Fibroblast of skin of left biceps (primary cell): ENCODE data around the gene RNF169.

Experiments used
- DNase-seq, 2 experiments: peaks; one replicate each; pipeline ENCODE4 v3.0.0-alpha.2; 2013; ENCODE audit warnings: low read depth in 2 of 2

The RNF169 gene

GRCh38 chr11:74748211-74749126 is at the start of gene RNF169:
Gene RNF169, plus strand, starts transcription at chr11:74748849. Its CDS starts 32 bp downstream, at chr11:74748881.
- DNase-seq: peak; percentile 85

GRCh38 chr11:74699615-74700396 is 48.8 kb upstream of the RNF169 start:
- DNase-seq: no peak

- no peak for DNase-seq
Observed at GRCh38 chr11:74701351-74701750, 47.3 kb upstream of the RNF169 start.

DNA sequence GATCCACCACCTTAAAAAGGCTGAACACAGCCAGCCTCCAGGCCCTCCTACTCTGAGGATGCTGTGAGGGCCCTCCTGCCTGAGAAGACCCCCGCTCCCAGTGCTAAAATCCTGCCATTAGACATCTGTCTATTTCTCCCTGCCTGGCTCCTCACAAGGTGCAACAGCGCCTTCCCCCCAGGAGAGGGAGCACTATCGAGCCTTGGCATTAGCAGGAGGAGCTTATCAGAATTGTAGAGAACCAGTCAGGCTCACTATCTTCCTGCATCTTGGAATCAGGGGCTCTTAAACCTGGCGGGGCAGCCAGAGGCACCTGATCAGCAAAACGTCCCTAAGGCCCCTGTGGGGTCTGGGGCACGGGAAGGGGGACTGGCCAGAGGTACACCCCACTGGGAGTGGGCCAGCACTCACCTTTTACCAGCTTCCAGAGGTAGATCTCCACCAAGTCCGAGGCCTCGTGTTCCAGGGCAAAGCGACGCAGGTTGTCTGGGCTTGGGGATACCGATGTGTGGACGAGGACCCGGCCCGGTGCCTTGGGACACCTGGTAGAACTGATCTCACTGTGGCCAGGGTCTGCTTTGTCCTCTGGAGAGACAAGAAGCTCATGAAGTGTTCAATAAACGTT is 46.2 kb upstream of the RNF169 start:
- DNase-seq: peak in 1 of 2 experiments; percentile 27

DNA sequence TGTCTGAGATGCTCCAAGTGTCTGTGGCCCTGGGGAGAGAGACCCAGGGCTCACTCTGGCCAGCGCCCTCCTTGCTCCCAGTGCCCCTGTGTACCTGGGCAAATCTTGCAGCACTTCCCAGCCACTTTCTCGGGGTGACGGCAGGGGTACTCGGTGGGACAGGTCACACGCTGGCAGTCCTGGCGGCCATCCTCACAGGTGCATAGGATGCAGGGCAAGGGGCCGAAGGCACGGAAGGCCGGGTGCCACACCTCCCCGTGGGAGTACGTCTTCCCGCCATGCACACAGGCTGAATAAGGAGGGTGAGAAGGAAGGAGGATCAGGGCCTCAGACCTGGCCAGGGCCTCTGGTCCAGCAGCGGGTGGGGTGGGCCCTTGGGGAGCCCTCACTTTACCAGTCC is 45.4 kb upstream of the RNF169 start:
- no peak for DNase-seq

DNA sequence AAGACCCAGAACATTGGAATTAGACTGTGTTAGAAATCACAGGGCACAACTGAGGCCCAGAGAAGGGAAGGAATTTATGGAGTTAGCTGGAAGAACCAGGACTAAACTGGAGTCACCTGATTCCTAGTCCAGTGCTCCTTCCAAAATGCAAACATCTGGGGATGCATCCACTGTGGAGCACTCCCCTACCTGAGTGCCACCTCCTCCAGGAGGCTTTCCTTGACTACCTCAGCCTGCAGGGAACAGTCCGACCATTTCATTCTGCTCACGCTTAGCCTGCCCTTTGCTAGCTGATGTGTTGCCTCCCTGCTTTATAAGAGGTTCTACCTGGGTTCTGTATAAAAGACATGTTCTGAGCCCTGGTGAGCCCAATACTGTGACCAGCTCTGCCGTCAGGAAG is 41.5 kb upstream of the RNF169 start:
- DNase-seq: no peak

DNA sequence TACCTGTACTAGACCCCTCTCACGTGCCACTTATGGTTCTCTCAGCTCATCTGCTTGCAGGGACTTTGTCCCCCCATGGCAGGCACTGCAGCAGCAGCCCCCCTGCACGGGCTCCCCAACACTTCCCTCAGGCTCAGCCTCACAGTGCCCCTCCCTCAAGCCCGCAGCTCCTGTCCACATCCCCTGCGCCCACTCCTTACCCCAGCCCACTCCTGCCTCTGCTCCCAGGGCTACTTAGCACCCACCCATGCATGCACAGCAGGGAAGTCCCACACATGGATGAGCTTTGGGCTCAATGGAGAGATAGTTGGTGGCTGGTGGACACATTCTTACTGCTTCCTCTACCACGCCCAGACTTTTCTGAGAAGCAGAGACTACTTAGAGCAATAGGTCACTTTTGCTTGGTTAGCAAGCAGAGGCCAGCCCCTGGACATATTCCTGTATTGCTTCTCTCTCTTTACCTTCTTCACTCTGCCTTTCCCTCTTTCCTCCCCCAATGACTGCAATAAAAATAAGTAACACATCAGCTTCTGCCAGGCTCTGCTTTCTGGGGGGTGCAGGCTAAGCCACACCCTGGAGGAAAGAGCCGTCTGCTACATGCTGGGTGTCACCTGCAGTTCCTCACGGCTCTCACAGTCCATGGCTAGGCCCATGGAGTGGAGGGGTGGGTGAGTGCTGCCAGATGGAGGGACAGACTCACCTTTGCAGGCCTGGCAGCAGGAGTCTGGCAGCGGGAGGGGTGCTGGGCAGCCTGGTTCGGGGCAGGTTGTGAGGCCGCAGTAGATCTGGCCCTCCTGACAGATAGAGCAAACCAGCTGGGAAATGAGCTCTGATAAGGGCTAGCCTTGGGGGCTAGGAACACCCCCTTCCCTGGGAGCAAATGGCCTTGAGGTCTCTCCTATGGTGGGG is 40.8 kb upstream of the RNF169 start:
- DNase-seq: no peak

- no peak for DNase-seq
Observed at GRCh38 chr11:74709175-74709574, 39.5 kb upstream of the RNF169 start.

DNA sequence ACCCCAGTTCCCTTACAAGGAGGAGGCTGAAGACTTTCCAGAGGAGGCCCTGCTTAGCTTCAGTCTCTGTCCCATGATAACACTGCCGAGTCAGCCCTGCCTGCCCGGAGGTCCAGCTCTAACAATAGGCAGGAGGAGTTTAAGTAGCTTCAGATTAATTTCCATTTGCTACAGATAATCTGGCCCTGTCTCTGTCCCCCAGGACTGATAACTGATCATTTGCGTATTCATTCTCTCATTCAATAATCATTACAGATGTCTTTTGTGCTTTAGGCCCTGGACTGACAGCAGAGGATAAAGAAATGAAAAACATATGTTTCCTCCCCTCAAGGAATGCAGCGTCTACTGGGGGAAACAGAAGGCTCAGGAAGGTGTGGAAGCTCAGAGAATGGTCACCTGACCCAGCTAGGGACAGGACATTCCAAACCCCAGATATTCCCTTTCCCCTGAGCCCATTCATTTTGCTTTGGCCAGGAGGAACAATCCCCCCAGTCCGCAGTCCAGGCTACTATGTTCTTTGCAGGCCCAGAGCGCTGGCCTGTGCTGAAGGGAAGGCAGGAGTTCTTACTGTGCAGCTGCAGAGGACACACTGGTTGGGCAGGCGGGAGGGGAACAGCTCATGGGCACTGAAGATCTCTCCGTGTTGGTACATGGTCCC is 38.2 kb upstream of the RNF169 start:
- peak in 1 of 2 experiments; percentile 35 for DNase-seq

DNA sequence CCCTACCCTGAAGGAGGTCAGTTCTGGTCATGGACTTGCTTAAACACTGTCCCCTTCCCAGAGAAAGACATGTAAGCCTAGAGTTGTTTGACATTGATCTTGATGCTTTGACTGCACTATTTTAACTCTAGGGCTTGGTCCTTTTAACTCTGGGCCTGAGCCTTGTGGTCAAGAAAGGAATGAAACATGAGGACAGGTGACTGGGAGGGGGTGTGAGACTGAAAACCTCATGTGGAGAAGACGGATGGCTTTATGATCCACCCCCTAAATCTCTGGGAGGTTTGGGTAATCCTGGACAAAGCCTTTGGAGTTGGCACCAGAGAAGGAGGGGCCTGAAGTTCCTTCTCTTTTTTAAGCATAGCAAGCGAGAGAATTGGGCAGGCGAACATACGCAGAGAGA is 35.0 kb upstream of the RNF169 start:
- no peak for DNase-seq

- no peak for DNase-seq
Observed at GRCh38 chr11:74714904-74715303, 33.7 kb upstream of the RNF169 start.

DNA sequence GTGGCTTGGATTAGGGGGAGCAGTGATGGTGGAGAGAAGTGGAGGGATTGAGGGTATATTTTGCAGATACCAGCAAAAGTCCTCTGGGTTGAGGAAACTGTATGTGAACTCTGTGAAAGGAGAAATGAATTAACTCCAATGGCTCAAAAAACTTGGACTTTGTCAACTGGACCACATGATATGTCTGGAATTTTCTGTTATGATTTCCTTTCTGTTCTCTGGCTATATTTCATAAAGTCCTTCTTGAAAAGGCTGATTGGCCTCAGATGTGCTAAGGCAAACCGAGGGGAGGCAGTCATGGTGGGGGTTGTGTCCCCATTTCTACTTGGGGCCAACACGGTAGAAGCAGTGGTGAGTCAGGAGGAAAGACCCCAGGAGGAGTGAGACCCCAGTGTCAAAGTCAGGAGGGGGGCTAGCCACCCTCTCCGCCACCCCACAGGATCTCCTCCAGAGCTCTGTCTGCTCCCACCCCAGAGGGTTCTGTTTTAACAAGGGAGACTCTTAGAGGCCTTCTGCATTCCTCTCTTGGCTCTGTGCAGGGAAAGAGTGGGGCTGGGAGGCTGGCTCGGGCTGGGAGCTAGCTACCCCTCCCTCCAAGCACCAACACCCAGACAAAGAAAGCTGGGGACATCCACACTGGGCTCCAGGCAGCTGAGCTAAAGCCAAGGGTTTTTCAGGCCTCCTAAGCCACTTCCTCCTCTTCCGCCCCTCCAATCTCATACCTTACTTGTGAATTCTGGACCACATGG is 31.3 kb upstream of the RNF169 start:
- DNase-seq: no peak

GRCh38 chr11:74719011-74719410 is 29.6 kb upstream of the RNF169 start:
- no peak for DNase-seq

GRCh38 chr11:74720596-74721478 is 27.8 kb upstream of the RNF169 start:
- no peak for DNase-seq

DNA sequence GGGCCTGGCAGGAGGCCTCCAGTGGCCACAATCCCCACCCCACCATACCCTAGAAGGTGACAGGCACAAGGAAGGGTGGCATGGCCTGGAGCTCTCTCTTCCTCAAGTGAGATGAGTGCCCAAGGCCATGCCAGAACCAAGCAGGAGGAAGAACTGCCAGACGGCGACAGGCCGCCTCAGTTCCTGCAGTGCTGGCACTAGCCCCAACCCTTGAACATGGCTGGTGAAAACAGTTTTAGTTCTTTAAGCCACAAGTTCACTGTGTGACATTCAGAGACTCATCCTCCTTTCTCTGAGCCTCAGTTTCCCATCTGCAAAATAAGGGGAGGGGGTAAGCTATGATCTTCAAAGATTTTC is 27.2 kb upstream of the RNF169 start:
- DNase-seq: no peak

GRCh38 chr11:74723511-74723910 is 25.1 kb upstream of the RNF169 start:
- DNase-seq: no peak

GRCh38 chr11:74725701-74726100 is 22.9 kb upstream of the RNF169 start:
- no peak for DNase-seq

DNA sequence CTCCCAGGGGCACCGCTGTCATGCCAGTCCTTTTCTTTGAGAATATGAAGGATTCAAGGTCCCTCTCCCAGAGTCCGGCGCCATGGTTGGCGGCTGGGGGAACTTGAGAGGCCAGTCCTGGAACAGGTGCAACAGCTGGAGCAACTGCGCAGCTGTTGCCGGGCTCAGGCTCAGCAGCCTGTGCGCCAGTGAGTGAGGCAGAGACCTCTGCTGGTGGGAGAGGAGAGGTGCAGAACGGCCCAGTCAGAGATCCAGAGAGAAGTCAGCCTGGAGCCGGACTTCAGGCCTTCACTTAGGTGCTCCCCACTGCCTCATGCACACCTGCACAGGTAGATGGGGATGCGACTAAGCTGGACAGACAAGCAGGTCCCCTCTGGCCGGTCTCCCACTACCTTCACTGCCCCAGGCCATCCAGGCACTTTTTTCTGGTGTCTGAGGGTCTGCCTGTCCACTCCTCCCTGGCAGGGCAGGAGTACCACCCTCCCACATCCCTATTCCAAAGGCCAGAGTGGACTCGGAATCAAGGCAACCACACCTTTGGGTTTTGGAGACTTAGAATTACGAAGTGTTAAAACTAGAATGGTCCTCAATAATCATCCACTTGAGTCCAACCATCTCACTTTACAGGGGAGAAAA is 22.0 kb upstream of the RNF169 start:
- no peak for DNase-seq

DNA sequence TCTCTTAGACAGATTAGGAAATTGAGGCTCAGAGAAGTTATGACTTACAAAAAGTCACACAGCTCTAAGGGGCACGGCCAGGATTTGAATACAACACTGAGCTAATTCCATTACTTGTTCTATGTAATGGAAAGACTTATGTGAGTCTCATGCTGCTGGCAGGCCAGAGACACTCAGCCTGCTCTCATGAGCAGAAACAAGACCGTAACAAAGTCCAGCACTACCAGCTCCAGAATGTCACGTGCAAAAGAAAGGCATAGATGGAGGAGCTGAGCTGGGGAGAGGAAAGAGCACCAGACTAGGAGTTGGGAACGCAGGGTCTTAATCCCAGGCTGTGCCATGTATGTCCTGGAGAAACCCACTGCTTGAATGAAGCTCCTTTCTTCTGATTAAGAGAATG is 19.3 kb upstream of the RNF169 start:
- no peak for DNase-seq
